Mesothelial cell of epicardium (in vitro differentiated cells): ENCODE results near the gene EXOC3L4. TPM values are rescaled to one million over a fixed set of nuclear protein-coding genes. Genes with fewer than 3 reads are reported as not detected.
A peak's percentile ranks its signal among the peaks of the same experiment; 100 is the strongest.
"Not testable (repeated sequence)": the region's sequence is repeated elsewhere in the genome, so short reads cannot be mapped to it uniquely, and the experiment has no call there.

Experiments used
- DNase-seq, 2 experiments: peaks; one replicate each; pipeline ENCODE4 v3.0.0; 2021; ENCODE audit warnings: low spot score in 2 of 2; ENCODE audit not compliant: unreplicated experiment in 2 of 2
- H3K27ac Mint-ChIP-seq: 2 replicates; pipeline ENCODE4 v1.8.0; 2021; ENCODE audit warnings: mixed read lengths
- H3K27me3 Mint-ChIP-seq: 2 replicates; pipeline ENCODE4 v1.8.0; 2021; ENCODE audit warnings: low read depth, mixed read lengths
- H3K36me3 Mint-ChIP-seq: 2 replicates; pipeline ENCODE4 v1.8.0; 2021; ENCODE audit warnings: mixed read lengths
- H3K4me1 Mint-ChIP-seq: 2 replicates; pipeline ENCODE4 v1.8.0; 2021; ENCODE audit warnings: mixed read lengths
- H3K4me3 Mint-ChIP-seq: 2 replicates; pipeline ENCODE4 v1.8.0; 2021; ENCODE audit warnings: mild to moderate bottlenecking, moderate library complexity, mixed read lengths
- H3K9me3 Mint-ChIP-seq: 2 replicates; pipeline ENCODE4 v1.8.0; 2021; ENCODE audit warnings: mixed read lengths
- CTCF ChIP-seq: fragments of 200-600 bp; sonication (generic); IDR thresholded peaks from one replicate; pipeline ENCODE4 v1.5.0; 2021; ENCODE audit warnings: antibody characterized with exemption; ENCODE audit not compliant: unreplicated experiment
- total RNA-seq: library from RNA; stranded (reverse); gene quantifications from 3 replicates; pipeline ENCODE4 v1.2.1, GENCODE V29; 2021

EXOC3L4 gene
- total RNA-seq, result 0.18 TPM in 1 of 3 replicates, not detected in the others

DNA sequence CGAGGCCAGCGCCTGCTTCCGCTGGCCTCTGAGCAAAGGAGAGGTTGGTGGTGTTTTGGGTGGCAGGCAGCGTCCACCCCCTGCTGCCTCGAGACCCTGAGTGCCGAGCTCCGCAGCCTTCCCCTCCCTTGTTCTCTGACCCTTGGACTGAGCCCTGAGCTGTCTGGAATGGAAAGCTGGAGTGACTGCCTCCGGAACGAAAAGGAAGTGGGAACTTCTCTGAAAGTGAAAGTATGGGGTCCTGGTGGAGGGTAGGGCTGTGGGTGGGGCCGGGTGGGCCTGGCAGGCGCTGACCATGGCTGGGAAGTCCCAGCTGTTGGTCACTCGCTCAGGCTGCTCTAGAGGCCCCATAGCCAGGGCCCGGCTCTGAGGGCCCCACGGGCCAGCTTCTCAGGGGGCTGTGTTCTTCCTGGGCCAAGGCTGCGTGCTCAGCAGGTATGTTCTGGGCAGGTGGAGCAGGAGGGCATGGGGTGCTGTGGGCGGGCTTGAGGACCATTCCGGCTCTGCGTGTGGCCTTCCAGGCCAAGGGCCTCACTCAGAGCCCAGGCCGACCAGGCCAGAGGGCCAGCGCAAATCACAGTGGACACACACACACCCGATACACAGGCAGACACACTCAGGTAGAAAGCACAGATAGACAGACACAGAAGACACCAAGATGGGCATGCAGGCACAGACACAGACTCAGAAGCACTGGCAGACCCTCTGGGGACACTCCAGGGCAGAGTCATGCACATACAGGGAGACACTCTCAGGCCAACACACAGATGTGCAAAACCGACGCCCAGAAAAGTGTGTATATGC, at the start of gene EXOC3L4:
Gene EXOC3L4, plus strand, starts transcription at position 320 of the 804 bp plus-strand sequence. CDS start 5,495 bp downstream, outside the sequence.
- Mint-ChIP-seq H3K27me3 (peaks cover 4% of the 10 kb centered on the region), H3K27ac (no peak within 1 kb of the TSS), H3K9me3 (no peaks in the 10 kb centered on the region), H3K4me3 (no peak within 1 kb of the TSS), H3K36me3 (no peaks in the 10 kb centered on the region), H3K4me1 (no peaks in the 10 kb centered on the region)
- DNase-seq, result no peak
- TF ChIP-seq CTCF, result no peak

GRCh38 chr14:103045371-103045869, 49.1 kb upstream of the EXOC3L4 start:
- H3K27me3 Mint-ChIP-seq, result no peaks in the 10 kb centered on the region
- H3K9me3 Mint-ChIP-seq, result peaks cover 7% of the 10 kb centered on the region
- no peak for DNase-seq
- H3K4me1 Mint-ChIP-seq, result peaks cover 9% of the 10 kb centered on the region
- peaks cover 26% of the 10 kb centered on the region for H3K36me3 Mint-ChIP-seq
- H3K4me3 Mint-ChIP-seq, result no peak overlapping the region
- peak overlapping the region; percentile 18 for H3K27ac Mint-ChIP-seq
- no peak for TF ChIP-seq CTCF

DNA sequence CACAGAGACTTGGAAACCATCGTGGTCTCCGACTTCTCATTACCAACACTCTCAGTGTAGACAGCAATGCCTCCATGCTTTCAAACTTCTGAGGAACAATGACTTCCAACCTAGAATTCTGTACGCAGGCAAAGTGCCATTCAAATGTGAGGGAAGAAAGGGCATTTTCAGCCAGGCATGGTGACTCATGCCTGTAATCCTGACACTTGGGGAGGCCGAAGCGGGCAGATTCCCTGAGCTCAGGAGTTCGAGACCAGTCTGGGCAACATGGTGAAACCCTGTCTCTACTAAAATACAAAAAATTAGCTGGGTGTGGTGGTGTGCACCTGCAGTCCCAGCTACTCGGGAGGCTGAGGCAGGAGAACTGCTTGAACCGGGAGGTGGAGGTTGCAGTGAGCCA, 47.1 kb upstream of the EXOC3L4 start:
- not testable (repeated sequence) for H3K4me1 Mint-ChIP-seq, H3K9me3 Mint-ChIP-seq, H3K27me3 Mint-ChIP-seq, H3K4me3 Mint-ChIP-seq, H3K27ac Mint-ChIP-seq, DNase-seq
- H3K36me3 Mint-ChIP-seq, result peaks cover 11% of the 10 kb centered on the region

GRCh38 chr14:103050935-103051334, 43.6 kb upstream of the EXOC3L4 start:
- H3K4me3 Mint-ChIP-seq, result no peak overlapping the region
- no peak for DNase-seq
- H3K36me3 Mint-ChIP-seq, result peaks cover 3% of the 10 kb centered on the region
- no peak overlapping the region for H3K27ac Mint-ChIP-seq
- no peak for TF ChIP-seq CTCF
- H3K9me3 Mint-ChIP-seq, result no peaks in the 10 kb centered on the region
- H3K27me3 Mint-ChIP-seq, result no peaks in the 10 kb centered on the region
- H3K4me1 Mint-ChIP-seq, result peaks cover 14% of the 10 kb centered on the region

- H3K4me3 Mint-ChIP-seq, result no peak overlapping the region
- no peaks in the 10 kb centered on the region for H3K27me3 Mint-ChIP-seq
- H3K36me3 Mint-ChIP-seq, result peaks cover 3% of the 10 kb centered on the region
- no peaks in the 10 kb centered on the region for H3K9me3 Mint-ChIP-seq
- no peak overlapping the region for H3K27ac Mint-ChIP-seq
- H3K4me1 Mint-ChIP-seq, result peaks cover 17% of the 10 kb centered on the region
- DNase-seq, result no peak
- no peak for TF ChIP-seq CTCF
These were observed 42.1 kb upstream of the EXOC3L4 start for GRCh38 chr14:103052407-103052806.

DNA sequence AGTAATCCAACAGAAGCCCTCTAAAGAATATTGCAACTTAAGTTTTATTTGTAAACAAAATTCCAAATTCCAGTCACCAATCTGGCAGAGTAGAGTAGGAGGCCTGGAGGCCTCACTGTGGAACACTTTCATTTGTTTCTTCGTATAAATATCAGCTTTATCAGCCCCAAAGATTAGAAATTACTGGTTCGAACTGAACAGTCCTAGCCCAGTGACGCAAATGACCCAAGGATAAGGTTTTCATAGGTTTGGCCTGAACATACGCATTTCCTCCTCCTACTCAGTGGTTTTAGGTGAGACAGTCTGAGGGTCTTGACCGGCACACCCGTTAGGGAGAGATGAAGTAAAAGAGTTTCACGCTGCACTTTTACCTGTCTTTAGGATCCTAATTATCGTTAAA, 38.8 kb upstream of the EXOC3L4 start:
- no peak for DNase-seq
- Mint-ChIP-seq H3K36me3 (no peaks in the 10 kb centered on the region), H3K4me1 (peaks cover 35% of the 10 kb centered on the region), H3K27me3 (no peaks in the 10 kb centered on the region), H3K4me3 (peak overlapping the region; percentile 84), H3K27ac (peak overlapping the region; percentile 88), H3K9me3 (no peaks in the 10 kb centered on the region)
- TF ChIP-seq CTCF, result no peak
